Suppressor macrophage treated with lipopolysaccharide for 1 hour (primary cell): ENCODE measurements around the gene PATL1.

Source experiments
- DNase-seq, 3 donors: peaks; one replicate each; pipeline ENCODE4 v3.0.0-alpha.2; 2020 to 2022

Gene PATL1

GRCh38 chr11:59614277-59615119 lies 54.3 kb downstream of the PATL1 start:
- DNase-seq, result no peak

- DNase-seq, result no peak
These were observed 57.0 kb downstream of the PATL1 start for GRCh38 chr11:59611570-59612565.

DNA sequence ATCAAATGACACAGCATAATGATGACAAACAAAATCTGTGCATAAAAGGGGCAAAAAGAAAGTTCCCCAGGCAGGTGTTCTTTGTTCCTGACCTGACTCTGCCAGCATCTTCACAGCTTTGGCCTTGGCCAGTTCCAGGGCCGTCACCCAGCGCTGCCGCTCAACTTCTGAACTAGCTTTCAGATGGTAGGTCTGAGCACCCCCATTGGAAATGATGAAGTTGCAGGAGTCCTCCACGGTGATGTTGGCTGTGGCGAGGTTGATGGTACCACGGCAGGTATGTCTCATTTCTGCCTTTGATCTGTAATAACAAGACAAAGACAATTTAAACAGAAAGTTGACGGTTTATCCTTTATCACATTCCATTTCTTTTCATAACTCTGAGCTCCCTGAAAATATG lies 58.5 kb downstream of the PATL1 start:
- no peak for DNase-seq

DNA sequence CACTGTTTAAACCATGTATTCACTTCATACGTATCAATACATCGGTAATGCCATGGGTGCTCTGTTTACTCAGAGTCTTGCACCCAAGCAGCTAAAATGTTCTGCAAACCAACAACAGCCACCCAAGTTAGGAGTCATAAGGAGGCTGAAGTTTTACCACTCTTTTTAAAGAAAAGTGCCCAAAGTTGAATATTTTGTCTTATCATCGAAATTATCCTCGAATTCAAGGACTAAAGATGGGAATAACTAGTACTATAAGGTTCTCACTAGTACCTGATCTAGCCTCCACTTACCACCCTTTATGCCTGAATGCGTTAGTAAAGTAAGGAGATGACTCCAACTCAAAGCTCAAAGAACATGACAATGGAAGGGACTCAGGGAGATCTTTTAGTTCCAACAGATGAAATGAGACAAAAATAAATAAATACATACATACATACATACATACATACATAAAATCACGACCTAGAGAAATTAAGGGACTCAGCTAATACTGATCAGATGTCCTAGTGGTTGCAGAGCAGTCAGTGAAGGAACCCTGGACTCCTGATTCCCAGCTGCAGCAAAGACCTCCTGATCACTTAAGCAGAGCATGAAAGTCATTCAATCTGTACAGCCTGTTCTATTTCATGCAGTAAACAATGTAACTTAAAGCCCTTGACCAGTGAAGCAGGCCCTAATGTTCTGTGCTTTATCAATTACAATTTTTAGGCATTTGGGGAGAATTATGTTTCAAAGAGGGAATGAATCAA lies 61.0 kb downstream of the PATL1 start:
- no peak for DNase-seq

- DNase-seq, result no peak
These were observed 66.4 kb downstream of the PATL1 start for GRCh38 chr11:59602432-59602831.

GRCh38 chr11:59601788-59602187 lies 67.0 kb downstream of the PATL1 start:
- no peak for DNase-seq

DNA sequence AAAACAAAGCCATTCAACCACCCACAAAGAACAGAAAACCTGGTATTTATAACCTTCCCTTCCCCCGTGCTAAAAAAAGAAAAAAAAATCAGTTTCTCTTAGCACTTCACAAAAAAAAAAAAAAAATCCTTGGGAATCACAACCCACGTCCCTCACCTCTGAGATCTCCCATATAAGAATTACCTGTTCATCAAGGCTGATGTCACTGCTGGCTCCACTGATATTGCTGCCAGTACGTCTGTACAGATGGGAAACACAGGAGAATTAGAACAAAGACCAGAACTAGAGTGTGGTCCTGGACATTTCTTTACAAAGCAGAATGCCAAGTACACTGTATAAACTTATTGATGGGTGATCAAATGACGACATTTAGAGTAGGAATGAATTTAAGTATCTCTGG lies 68.2 kb downstream of the PATL1 start:
- DNase-seq, result no peak

DNA sequence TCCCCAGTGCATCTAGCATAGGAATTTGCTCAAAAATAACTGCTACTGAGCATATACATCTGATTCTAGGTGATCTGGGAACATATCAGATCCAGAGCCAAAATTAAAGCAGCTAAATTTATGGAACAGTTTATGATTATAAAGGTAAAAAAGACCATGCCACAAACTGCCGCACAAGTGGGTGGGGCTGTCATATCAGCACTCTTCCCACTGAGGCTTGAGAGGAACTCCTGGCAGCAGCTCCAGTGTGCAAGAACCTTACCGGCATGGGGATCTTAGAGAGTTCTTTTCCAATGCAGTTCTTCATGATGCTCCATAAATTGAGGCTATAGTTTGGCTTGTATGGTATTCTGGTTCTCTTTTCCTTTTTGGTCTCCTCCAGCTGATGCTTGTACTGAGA lies 68.6 kb downstream of the PATL1 start:
- DNase-seq, result no peak

DNA sequence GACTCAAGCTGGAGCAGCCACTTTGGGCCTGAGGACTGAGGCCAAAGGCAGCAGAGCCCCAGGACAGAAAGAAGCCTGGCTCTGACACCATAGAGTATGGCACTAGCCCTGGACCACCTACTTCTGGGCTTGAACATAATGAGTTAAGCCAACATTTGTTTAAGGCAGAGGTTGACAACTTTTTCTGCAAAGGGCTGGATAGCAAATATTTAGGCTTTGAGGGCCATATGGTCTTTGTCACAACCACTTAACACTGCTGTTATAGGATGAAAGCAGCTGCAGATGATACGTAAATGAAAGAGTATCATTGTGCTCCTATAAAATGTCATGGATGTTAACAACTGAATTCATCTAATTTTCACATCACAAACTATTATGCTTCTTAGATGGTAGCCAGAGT lies 69.9 kb downstream of the PATL1 start:
- DNase-seq, result no peak
